Sigmoid colon (tissue), 7 donors: Measurements from ENCODE around the gene HNRNPA1L2. TPM values are rescaled to one million over a fixed set of nuclear protein-coding genes. Genes with fewer than 3 reads are reported as not detected.
"Not testable (repeated sequence)": the region's sequence is repeated elsewhere in the genome, so short reads cannot be mapped to it uniquely, and the experiment has no call there.

Source experiments
- DNase-seq: peaks from one replicate; pipeline ENCODE4 v3.0.0-alpha.2; 2019
- H3K27ac ChIP-seq, 4 donors: fragments of 200-600 bp; sonication (generic); one replicate each; pipeline ENCODE4 v1.5.1; 2016 to 2019; ENCODE audit warnings: mild to moderate bottlenecking in 1 of 4
- H3K27me3 ChIP-seq, 3 donors: fragments of 200-600 bp; sonication (generic); one replicate each; pipeline ENCODE4 v1.5.1; 2019; ENCODE audit warnings: mild to moderate bottlenecking in 1 of 3
- H3K36me3 ChIP-seq, 4 donors: fragments of 200-600 bp; sonication (generic); one replicate each; pipeline ENCODE4 v1.5.1; 2016 to 2019
- H3K4me1 ChIP-seq, 4 donors: fragments of 200-600 bp; sonication (generic); one replicate each; pipeline ENCODE4 v1.5.1; 2017 to 2019
- H3K4me3 ChIP-seq, 4 donors: fragments of 200-600 bp; sonication (generic); one replicate each; pipeline ENCODE4 v1.5.1; 2017 to 2019; ENCODE audit warnings: mild to moderate bottlenecking in 2 of 4, moderate library complexity in 1 of 4
- H3K9me3 ChIP-seq, 4 donors: fragments of 200-600 bp in 3 of 4; sonication (generic) in 3 of 4; one replicate each; pipeline versions ENCODE4 v1.5.1 to v1.6.1; 2013 to 2019
- CTCF ChIP-seq, 4 experiments: fragments of 450-650 bp in 3 of 4; fragments of 200-600 bp in 1 of 4; IDR thresholded peaks; one replicate each; pipeline ENCODE4 v1.5.1; 2016 to 2019; ENCODE audit warnings: antibody characterized with exemption in 4 of 4, mild to moderate bottlenecking in 3 of 4, moderate library complexity in 2 of 4
- EP300 ChIP-seq, 4 donors: sonication (generic); formaldehyde crosslinking; IDR thresholded peaks; one replicate each; pipeline ENCODE4 v1.6.1; 2017; ENCODE audit warnings: antibody characterized with exemption in 4 of 4
- POLR2A ChIP-seq, 2 donors: fragments of 450-650 bp; IDR thresholded peaks; one replicate each; pipeline ENCODE4 v1.6.1; 2016; ENCODE audit warnings: antibody characterized with exemption in 2 of 2, mild to moderate bottlenecking in 2 of 2, moderate library complexity in 2 of 2
- POLR2AphosphoS5 ChIP-seq, 4 donors: sonication (generic); formaldehyde crosslinking; IDR thresholded peaks; one replicate each; pipeline ENCODE4 v1.6.1; 2017; ENCODE audit warnings: antibody characterized with exemption in 4 of 4
- WGBS, 2 donors: extraction: QIAGEN DNeasy Blood & Tissue Kit; methylation state at CpG; one replicate each; pipeline ENCODE4 v1.1.7; 2013; 5-methylcytosine and 5-hydroxymethylcytosine counted together
- intact Hi-C: fragments of 100-400 bp; cut with DNase I; formaldehyde crosslinking; loops from one replicate; pipeline ENCODE4 v1.15.1; 2023
- polyA plus RNA-seq, 3 donors: library from polyadenylated mRNA; stranded (reverse); fragments of 200-250 nt; gene quantifications; one replicate each; pipeline ENCODE4 v1.2.3, GENCODE V29; 2013
- total RNA-seq, 4 donors: library from RNA; depleted of rRNA; stranded (reverse); fragments of >200 nt; gene quantifications; one replicate each; pipeline ENCODE4 v1.1.0, GENCODE V29; 2016
- donor health status: healthy with polysubstance abuse.
- donor health status: Bipolar disorder and iron deficiency.
- donor health status: healthy.

The HNRNPA1L2 gene
- total RNA-seq, result 1 to 10 TPM in 3 of 4 donors, under 1 TPM in 1; 0.95 to 4.3 (median 3.7) TPM
- 1 to 10 TPM; 2.8 to 6.2 (median 3.6) TPM for polyA plus RNA-seq

GRCh38 chr13:52642131-52642530 is at the start of gene HNRNPA1L2:
Gene HNRNPA1L2, plus strand, starts transcription at chr13:52642431. Its CDS starts 62 bp downstream, at chr13:52642493.
- TF ChIP-seq EP300 (IDR thresholded peaks at IDR 0.05) (no peak), POLR2AphosphoS5 (IDR thresholded peaks at IDR 0.05) (no peak), CTCF (IDR thresholded peaks at IDR 0.05) (no peak), POLR2A (IDR thresholded peaks at IDR 0.05) (no peak)
- no peaks in the 10 kb centered on the region for H3K4me1 ChIP-seq
- H3K36me3 ChIP-seq, result peaks cover 0 to 50% (median 0%) of the 10 kb centered on the region in 4 donors
- H3K27ac ChIP-seq, result no peak within 1 kb of the TSS
- H3K4me3 ChIP-seq, result no peak within 1 kb of the TSS
- H3K27me3 ChIP-seq, result no peaks in the 10 kb centered on the region
- H3K9me3 ChIP-seq, result no peaks in the 10 kb centered on the region
- 97 to 98% methylated on average over 7 of the region's 7 CpGs for WGBS, 2 donors
- no peak for DNase-seq
- intact Hi-C loops, result no loop called here

GRCh38 chr13:52593175-52593574 is 49.1 kb upstream of the HNRNPA1L2 start:
- H3K27me3 ChIP-seq, H3K4me3 ChIP-seq, H3K9me3 ChIP-seq, intact Hi-C loops, H3K36me3 ChIP-seq, H3K4me1 ChIP-seq, DNase-seq, H3K27ac ChIP-seq: not testable (repeated sequence)
- WGBS, 2 donors, result 74 to 85% methylated on average over 3 of the region's 3 CpGs

GRCh38 chr13:52593812-52594211 is 48.4 kb upstream of the HNRNPA1L2 start:
- DNase-seq, H3K27me3 ChIP-seq, H3K27ac ChIP-seq, H3K9me3 ChIP-seq, intact Hi-C loops, H3K4me1 ChIP-seq, H3K36me3 ChIP-seq, H3K4me3 ChIP-seq: not testable (repeated sequence)
- 56 to 60% methylated on average over 3 of the region's 3 CpGs for WGBS, 2 donors

GRCh38 chr13:52594295-52594694 is 47.9 kb upstream of the HNRNPA1L2 start:
- H3K9me3 ChIP-seq, H3K27me3 ChIP-seq, intact Hi-C loops, H3K36me3 ChIP-seq, DNase-seq, H3K4me3 ChIP-seq, H3K4me1 ChIP-seq, H3K27ac ChIP-seq: not testable (repeated sequence)
- WGBS, 2 donors, result 59 to 75% methylated on average over 7 of the region's 7 CpGs

- intact Hi-C loops, result loop anchor here (2.0 kb wide), 1 partner anchor 55 kb away; the partner anchor contains the start of gene SUGT1
- no peak for TF ChIP-seq POLR2AphosphoS5 (IDR thresholded peaks at IDR 0.05)
- no peak for TF ChIP-seq CTCF (IDR thresholded peaks at IDR 0.05)
- TF ChIP-seq POLR2A (IDR thresholded peaks at IDR 0.05), result no peak
- TF ChIP-seq EP300 (IDR thresholded peaks at IDR 0.05), result no peak
- no peak for DNase-seq
- Histone ChIP-seq H3K27ac (no peak overlapping the region), H3K4me1 (peaks cover 0 to 11% (median 9%) of the 10 kb centered on the region in 4 donors), H3K9me3 (no peaks in the 10 kb centered on the region), H3K4me3 (no peak overlapping the region), H3K27me3 (no peaks in the 10 kb centered on the region), H3K36me3 (no peaks in the 10 kb centered on the region)
- WGBS, 2 donors, result 89 to 97% methylated on average over 4 of the region's 4 CpGs
Observed at GRCh38 chr13:52597676-52598075, 44.6 kb upstream of the HNRNPA1L2 start.

GRCh38 chr13:52599037-52599847 is 43.0 kb upstream of the HNRNPA1L2 start:
- Histone ChIP-seq H3K9me3 (no peaks in the 10 kb centered on the region), H3K4me1 (peaks cover 0 to 11% (median 9%) of the 10 kb centered on the region in 4 donors), H3K27me3 (no peaks in the 10 kb centered on the region), H3K27ac (peak overlapping the region; percentile 72 to 86 (median 82)), H3K36me3 (no peaks in the 10 kb centered on the region), H3K4me3 (peak overlapping the region; percentile 55 to 75 (median 66))
- DNase-seq, result no peak
- TF ChIP-seq EP300 (IDR thresholded peaks at IDR 0.05) (no peak), POLR2AphosphoS5 (IDR thresholded peaks at IDR 0.05) (peak in 2 of 4 donors; percentile 41 to 45)
- intact Hi-C loops, result loop anchor here (2.0 kb wide), 1 partner anchor 54 kb away; the partner anchor contains the start of gene SUGT1
- WGBS, 2 donors, result 16 to 29% methylated on average over 13 of the region's 13 CpGs
